ENCODE results near the gene SNX18. TPM values are rescaled to one million over a fixed set of nuclear protein-coding genes. Genes with fewer than 3 reads are reported as not detected.

SNX18 gene
- total and polyA plus RNA-seq, 2 donors (not counting 1 experiment from before 2014, with no cell fraction given): 10.6 to 31.6 TPM

GRCh38 chr5:54517174-54517511 lies 416 bp upstream of the SNX18 start:
- ChIA-PET CTCF (interaction anchor here (0.6 to 6.8 kb wide), 48 partner anchors 10 to 791 kb away, joined by 3 to 258 read pairs (median 5); partner anchors contain the start of gene MTREX), POLR2A (interaction anchor here (1.2 to 2.4 kb wide), 2 partner anchors 327 to 350 kb away, joined by 3 to 12 read pairs; no protein-coding TSS in a partner anchor)
- no peaks in the 10 kb centered on the region for H3K36me3 ChIP-seq (replicated peaks in 1 of 2; ENCODE audit: control extremely low read depth in 1 of 2, control insufficient read depth in 1 of 2, extremely low read depth in 1 of 2, insufficient read depth in 2 of 2, low read length in 1 of 2)
- Mint-ChIP-seq H3K27ac (peak overlapping the region; percentile 84), H3K9me3 (ENCODE audit: insufficient read depth) (no peaks in the 10 kb centered on the region), H3K4me3 (peak overlapping the region; percentile 83), H3K4me1 (peaks cover 43% of the 10 kb centered on the region), H3K27me3 (no peaks in the 10 kb centered on the region)
- no peaks in the 10 kb centered on the region for H3K27me3 ChIP-seq (replicated peaks in 1 of 4; ENCODE audit: control extremely low read depth in 1 of 4, control insufficient read depth in 3 of 4, insufficient read depth in 4 of 4, low read length in 3 of 4)
- H3K79me2 ChIP-seq (ENCODE audit: control insufficient read depth, insufficient read depth, low read length): peaks cover 46% of the 10 kb centered on the region
- TF ChIP-seq CTCF (IDR thresholded peaks at IDR 0.05) (no peak), EZH2 (IDR thresholded peaks at IDR 0.05; ENCODE audit: borderline replicate concordance, insufficient read depth, low read depth, low read length, poor library complexity, severe bottlenecking) (no peak)
- 11% methylated on average over 3 of the region's 4 CpGs for WGBS (ENCODE audit: insufficient coverage)
- peaks cover 44% of the 10 kb centered on the region for H4K20me1 ChIP-seq (ENCODE audit: control insufficient read depth, insufficient read depth, low read length, poor library complexity, severe bottlenecking)
- peaks cover 27 to 44% of the 10 kb centered on the region in 2 donors for H3K4me1 ChIP-seq (ENCODE audit: control insufficient read depth in 2 of 2, insufficient read depth in 2 of 2, low read length in 2 of 2)
- peak overlapping the region; percentile 87 for H3K4me2 ChIP-seq (replicated peaks; ENCODE audit: low read depth, low read length, poor library complexity, severe bottlenecking)
- DNase-seq (no peak), ATAC-seq (ENCODE audit: low read depth) (peak; percentile 3)
- peak overlapping the region; percentile 91 for H2AFZ ChIP-seq (ENCODE audit: insufficient read depth, low read depth, low read length, poor library complexity, severe bottlenecking)
- no peak overlapping the region for H3K27ac ChIP-seq (ENCODE audit: low read length in 2 of 2)
- intact Hi-C loops (cut with micrococcal nuclease): loop anchor here (1.0 to 5.0 kb wide), 6 partner anchors 93 to 350 kb away; partner anchors contain the start of gene ARL15
- no peaks in the 10 kb centered on the region for H3K9me3 ChIP-seq (ENCODE audit: control extremely low read depth in 1 of 3, control insufficient read depth in 2 of 3, insufficient read depth in 1 of 3, low read length in 2 of 3)
- H3K9ac ChIP-seq (ENCODE audit: low read length): peak overlapping the region; percentile 28
- peak overlapping the region in 4 of 5 experiments; percentile 12 to 44 (median 32) for H3K4me3 ChIP-seq (ENCODE audit: control extremely low read depth in 1 of 5, extremely low read depth in 1 of 5, insufficient read depth in 1 of 5, low read depth in 2 of 5, low read length in 4 of 5)

- H3K4me1 ChIP-seq (ENCODE audit: control insufficient read depth in 2 of 2, insufficient read depth in 2 of 2, low read length in 2 of 2): peaks cover 38 to 51% of the 10 kb centered on the region in 2 donors
- POLR2A ChIA-PET: interaction anchor here (0.5 to 2.4 kb wide), 2 partner anchors 12 to 326 kb away, joined by 4 to 12 read pairs; no protein-coding TSS in a partner anchor
- peak overlapping the region; percentile 69 to 97 (median 92) for H3K4me3 ChIP-seq (ENCODE audit: control extremely low read depth in 1 of 5, extremely low read depth in 1 of 5, insufficient read depth in 1 of 5, low read depth in 2 of 5, low read length in 4 of 5)
- Mint-ChIP-seq H3K9me3 (ENCODE audit: insufficient read depth) (no peaks in the 10 kb centered on the region), H3K27me3 (no peaks in the 10 kb centered on the region), H3K27ac (peak overlapping the region; percentile 65), H3K4me1 (peaks cover 54% of the 10 kb centered on the region), H3K4me3 (peak overlapping the region; percentile 92)
- peak overlapping the region; percentile 87 for H3K4me2 ChIP-seq (replicated peaks; ENCODE audit: low read depth, low read length, poor library complexity, severe bottlenecking)
- no peaks in the 10 kb centered on the region for H3K27me3 ChIP-seq (replicated peaks in 1 of 4; ENCODE audit: control extremely low read depth in 1 of 4, control insufficient read depth in 3 of 4, insufficient read depth in 4 of 4, low read length in 3 of 4)
- CTCF ChIA-PET: interaction anchor here (0.6 to 6.8 kb wide), 42 partner anchors 10 to 790 kb away, joined by 3 to 258 read pairs (median 6); partner anchors contain the start of gene MTREX
- TF ChIP-seq EZH2 (IDR thresholded peaks at IDR 0.05; ENCODE audit: borderline replicate concordance, insufficient read depth, low read depth, low read length, poor library complexity, severe bottlenecking): no peak
- TF ChIP-seq CTCF (IDR thresholded peaks at IDR 0.05): no peak
- ATAC-seq (ENCODE audit: low read depth): peak; percentile 50
- H3K9ac ChIP-seq (ENCODE audit: low read length): peak overlapping the region; percentile 81
- DNase-seq: peak; percentile 69
- H3K27ac ChIP-seq (ENCODE audit: low read length in 2 of 2): peak overlapping the region in 1 of 2 donors; percentile 70
- peaks cover 57% of the 10 kb centered on the region for H3K79me2 ChIP-seq (ENCODE audit: control insufficient read depth, insufficient read depth, low read length)
- intact Hi-C loops (cut with micrococcal nuclease): loop anchor here (2.0 to 5.0 kb wide), 3 partner anchors 154 to 235 kb away; no protein-coding TSS in a partner anchor
- H3K9me3 ChIP-seq (ENCODE audit: control extremely low read depth in 1 of 3, control insufficient read depth in 2 of 3, insufficient read depth in 1 of 3, low read length in 2 of 3): no peaks in the 10 kb centered on the region
- no peaks in the 10 kb centered on the region for H3K36me3 ChIP-seq (replicated peaks in 1 of 2; ENCODE audit: control extremely low read depth in 1 of 2, control insufficient read depth in 1 of 2, extremely low read depth in 1 of 2, insufficient read depth in 2 of 2, low read length in 1 of 2)
- H4K20me1 ChIP-seq (ENCODE audit: control insufficient read depth, insufficient read depth, low read length, poor library complexity, severe bottlenecking): peaks cover 55% of the 10 kb centered on the region
- H2AFZ ChIP-seq (ENCODE audit: insufficient read depth, low read depth, low read length, poor library complexity, severe bottlenecking): peak overlapping the region; percentile 91
- WGBS (ENCODE audit: insufficient coverage): 20% methylated on average over 79 of the region's 79 CpGs
These were observed 723 bp downstream of the SNX18 start for GRCh38 chr5:54518146-54518817.
